HG03045 (cell line): Measurements from ENCODE around the gene CLEC2L.

Experiments used
- ATAC-seq: cut with Tn5 transposase; IDR thresholded peaks from one replicate; pipeline ENCODE4 v1.9.1; 2021; ENCODE audit warnings: mild to moderate bottlenecking, moderate library complexity; ENCODE audit not compliant: unreplicated experiment

The CLEC2L gene

GRCh38 chr7:139573871-139574270 lies 50.4 kb downstream of the CLEC2L start:
- no peak for ATAC-seq

- ATAC-seq, result no peak
Measured at GRCh38 chr7:139574618-139575337, 51.3 kb downstream of the CLEC2L start.

- ATAC-seq, result no peak
Measured at GRCh38 chr7:139575338-139575680, 51.8 kb downstream of the CLEC2L start.

- no peak for ATAC-seq
Measured at GRCh38 chr7:139576179-139576973, 52.9 kb downstream of the CLEC2L start.

GRCh38 chr7:139580435-139580834 lies 57.0 kb downstream of the CLEC2L start:
- no peak for ATAC-seq

- no peak for ATAC-seq
Measured at GRCh38 chr7:139582130-139582650, 58.7 kb downstream of the CLEC2L start.

- no peak for ATAC-seq
Measured at GRCh38 chr7:139582671-139583155, 59.2 kb downstream of the CLEC2L start.

- ATAC-seq, result no peak
Measured at GRCh38 chr7:139583826-139584553, 60.5 kb downstream of the CLEC2L start.

- no peak for ATAC-seq
Measured at GRCh38 chr7:139585042-139585441, 61.6 kb downstream of the CLEC2L start.

- ATAC-seq, result no peak
Measured at GRCh38 chr7:139586286-139586685, 62.8 kb downstream of the CLEC2L start.

- no peak for ATAC-seq
Measured at GRCh38 chr7:139587535-139587934, 64.0 kb downstream of the CLEC2L start.

- no peak for ATAC-seq
Measured at GRCh38 chr7:139588632-139589031, 65.1 kb downstream of the CLEC2L start.

GRCh38 chr7:139589474-139589873 lies 66.0 kb downstream of the CLEC2L start:
- ATAC-seq, result no peak

GRCh38 chr7:139591550-139592195 lies 68.2 kb downstream of the CLEC2L start:
- no peak for ATAC-seq

- no peak for ATAC-seq
Measured at GRCh38 chr7:139592801-139593461, 69.4 kb downstream of the CLEC2L start.

GRCh38 chr7:139594090-139594489 lies 70.6 kb downstream of the CLEC2L start:
- no peak for ATAC-seq
